Measurements from ENCODE around the gene GEMIN2.

Gene GEMIN2

DNA sequence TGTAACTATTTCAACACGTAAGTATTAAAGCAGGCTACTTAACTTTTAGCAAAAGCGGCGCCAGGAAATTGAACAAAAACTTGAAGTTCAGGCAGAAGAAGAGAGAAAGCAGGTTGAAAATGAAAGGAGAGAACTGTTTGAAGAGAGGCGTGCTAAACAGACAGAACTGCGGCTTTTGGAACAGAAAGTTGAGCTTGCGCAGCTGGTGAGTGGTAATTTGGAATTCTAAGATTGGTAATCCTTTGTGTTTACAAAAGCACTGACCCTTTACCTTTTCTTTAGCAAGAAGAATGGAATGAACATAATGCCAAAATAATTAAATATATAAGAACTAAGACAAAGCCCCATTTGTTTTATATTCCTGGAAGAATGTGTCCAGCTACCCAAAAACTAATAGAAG, 64.9 kb downstream of the GEMIN2 start:
- Histone ChIP-seq H3K4me2 (ENCODE audit: low read length) (peak overlapping the region; percentile 7; the same call in 1 of the 2 replicates), H3F3A (ENCODE audit: control insufficient read depth, insufficient read depth) (peaks cover 78% of the 10 kb centered on the region), H3K27me3 (ENCODE audit: control insufficient read depth, low read length) (no peaks in the 10 kb centered on the region), H3K9me2 (replicated peaks; ENCODE audit: control insufficient read depth, low read length) (no peaks in the 10 kb centered on the region), H3K79me2 (ENCODE audit: control insufficient read depth, low read length) (peaks cover 54% of the 10 kb centered on the region), H3K9me3 (ENCODE audit: control insufficient read depth, insufficient read depth, low read length) (no peaks in the 10 kb centered on the region), H3K36me3 (ENCODE audit: control insufficient read depth, low read length) (peaks cover 88% of the 10 kb centered on the region), H3K4me1 (ENCODE audit: control insufficient read depth, low read length) (peaks cover 47% of the 10 kb centered on the region), H3K27ac (ENCODE audit: low read depth, low read length) (no peak overlapping the region), H3K4me3 (ENCODE audit: low read length) (no peak overlapping the region), H4K20me1 (ENCODE audit: control insufficient read depth, insufficient read depth, low read depth, low read length) (peaks cover 38% of the 10 kb centered on the region)
- TF ChIP-seq, protein P1, sequence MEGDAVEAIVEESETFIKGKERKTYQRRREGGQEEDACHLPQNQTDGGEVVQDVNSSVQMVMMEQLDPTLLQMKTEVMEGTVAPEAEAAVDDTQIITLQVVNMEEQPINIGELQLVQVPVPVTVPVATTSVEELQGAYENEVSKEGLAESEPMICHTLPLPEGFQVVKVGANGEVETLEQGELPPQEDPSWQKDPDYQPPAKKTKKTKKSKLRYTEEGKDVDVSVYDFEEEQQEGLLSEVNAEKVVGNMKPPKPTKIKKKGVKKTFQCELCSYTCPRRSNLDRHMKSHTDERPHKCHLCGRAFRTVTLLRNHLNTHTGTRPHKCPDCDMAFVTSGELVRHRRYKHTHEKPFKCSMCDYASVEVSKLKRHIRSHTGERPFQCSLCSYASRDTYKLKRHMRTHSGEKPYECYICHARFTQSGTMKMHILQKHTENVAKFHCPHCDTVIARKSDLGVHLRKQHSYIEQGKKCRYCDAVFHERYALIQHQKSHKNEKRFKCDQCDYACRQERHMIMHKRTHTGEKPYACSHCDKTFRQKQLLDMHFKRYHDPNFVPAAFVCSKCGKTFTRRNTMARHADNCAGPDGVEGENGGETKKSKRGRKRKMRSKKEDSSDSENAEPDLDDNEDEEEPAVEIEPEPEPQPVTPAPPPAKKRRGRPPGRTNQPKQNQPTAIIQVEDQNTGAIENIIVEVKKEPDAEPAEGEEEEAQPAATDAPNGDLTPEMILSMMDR (IDR thresholded peaks at IDR 0.05; ENCODE audit: low read depth, low read length, poor library complexity, severe bottlenecking) = no peak
- TF ChIP-seq EZH2phosphoT487 (IDR thresholded peaks at IDR 0.05; ENCODE audit: borderline replicate concordance, low read length) = no peak

DNA sequence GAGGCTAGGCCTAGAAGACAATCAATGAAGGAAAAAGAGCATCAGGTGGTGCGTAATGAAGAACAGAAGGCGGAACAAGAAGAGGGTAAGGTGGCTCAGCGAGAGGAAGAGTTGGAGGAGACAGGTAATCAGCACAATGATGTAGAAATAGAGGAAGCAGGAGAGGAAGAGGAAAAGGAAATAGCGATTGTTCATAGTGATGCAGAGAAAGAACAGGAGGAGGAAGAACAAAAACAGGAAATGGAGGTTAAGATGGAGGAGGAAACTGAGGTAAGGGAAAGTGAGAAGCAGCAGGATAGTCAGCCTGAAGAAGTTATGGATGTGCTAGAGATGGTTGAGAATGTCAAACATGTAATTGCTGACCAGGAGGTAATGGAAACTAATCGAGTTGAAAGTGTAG, 66.4 kb downstream of the GEMIN2 start:
- no peaks in the 10 kb centered on the region for H3K27me3 ChIP-seq (ENCODE audit: control insufficient read depth, low read length)
- peak overlapping the region; percentile 7; the same call in 1 of the 2 replicates for H3K4me2 ChIP-seq (ENCODE audit: low read length)
- no peak overlapping the region for H3K4me3 ChIP-seq (ENCODE audit: low read length)
- peaks cover 85% of the 10 kb centered on the region for H3F3A ChIP-seq (ENCODE audit: control insufficient read depth, insufficient read depth)
- H3K36me3 ChIP-seq (ENCODE audit: control insufficient read depth, low read length) = peaks cover 93% of the 10 kb centered on the region
- TF ChIP-seq, protein P1 (IDR thresholded peaks at IDR 0.05; ENCODE audit: low read depth, low read length, poor library complexity, severe bottlenecking) = no peak
- no peak for TF ChIP-seq EZH2phosphoT487 (IDR thresholded peaks at IDR 0.05; ENCODE audit: borderline replicate concordance, low read length)
- H3K9me2 ChIP-seq (replicated peaks; ENCODE audit: control insufficient read depth, low read length) = no peaks in the 10 kb centered on the region
- peaks cover 43% of the 10 kb centered on the region for H3K4me1 ChIP-seq (ENCODE audit: control insufficient read depth, low read length)
- H3K9me3 ChIP-seq (ENCODE audit: control insufficient read depth, insufficient read depth, low read length) = no peaks in the 10 kb centered on the region
- H3K27ac ChIP-seq (ENCODE audit: low read depth, low read length) = no peak overlapping the region
- peaks cover 38% of the 10 kb centered on the region for H4K20me1 ChIP-seq (ENCODE audit: control insufficient read depth, insufficient read depth, low read depth, low read length)
- peaks cover 44% of the 10 kb centered on the region for H3K79me2 ChIP-seq (ENCODE audit: control insufficient read depth, low read length)

DNA sequence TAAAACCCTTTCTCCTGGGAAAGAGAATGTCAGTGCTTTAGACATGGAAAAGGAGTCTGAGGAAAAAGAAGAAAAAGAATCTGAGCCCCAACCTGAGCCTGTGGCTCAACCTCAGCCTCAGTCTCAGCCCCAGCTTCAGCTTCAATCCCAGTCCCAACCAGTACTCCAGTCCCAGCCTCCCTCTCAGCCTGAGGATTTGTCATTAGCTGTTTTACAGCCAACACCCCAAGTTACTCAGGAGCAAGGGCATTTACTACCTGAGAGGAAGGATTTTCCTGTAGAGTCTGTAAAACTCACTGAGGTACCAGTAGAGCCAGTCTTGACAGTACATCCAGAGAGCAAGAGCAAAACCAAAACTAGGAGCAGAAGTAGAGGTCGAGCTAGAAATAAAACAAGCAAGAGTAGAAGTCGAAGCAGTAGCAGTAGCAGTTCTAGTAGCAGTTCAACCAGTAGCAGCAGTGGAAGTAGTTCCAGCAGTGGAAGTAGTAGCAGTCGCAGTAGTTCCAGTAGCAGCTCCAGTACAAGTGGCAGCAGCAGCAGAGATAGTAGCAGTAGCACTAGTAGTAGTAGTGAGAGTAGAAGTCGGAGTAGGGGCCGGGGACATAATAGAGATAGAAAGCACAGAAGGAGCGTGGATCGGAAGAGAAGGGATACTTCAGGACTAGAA, 67.0 kb downstream of the GEMIN2 start:
- H3K36me3 ChIP-seq (ENCODE audit: control insufficient read depth, low read length) = peaks cover 87% of the 10 kb centered on the region
- peak overlapping the region; percentile 7; the same call in 1 of the 2 replicates for H3K4me2 ChIP-seq (ENCODE audit: low read length)
- peaks cover 33% of the 10 kb centered on the region for H4K20me1 ChIP-seq (ENCODE audit: control insufficient read depth, insufficient read depth, low read depth, low read length)
- peaks cover 38% of the 10 kb centered on the region for H3K79me2 ChIP-seq (ENCODE audit: control insufficient read depth, low read length)
- H3K9me3 ChIP-seq (ENCODE audit: control insufficient read depth, insufficient read depth, low read length) = no peaks in the 10 kb centered on the region
- no peak overlapping the region for H3K4me3 ChIP-seq (ENCODE audit: low read length)
- H3K9me2 ChIP-seq (replicated peaks; ENCODE audit: control insufficient read depth, low read length) = no peaks in the 10 kb centered on the region
- H3K27ac ChIP-seq (ENCODE audit: low read depth, low read length) = no peak overlapping the region
- peaks cover 85% of the 10 kb centered on the region for H3F3A ChIP-seq (ENCODE audit: control insufficient read depth, insufficient read depth)
- H3K27me3 ChIP-seq (ENCODE audit: control insufficient read depth, low read length) = no peaks in the 10 kb centered on the region
- H3K4me1 ChIP-seq (ENCODE audit: control insufficient read depth, low read length) = peaks cover 41% of the 10 kb centered on the region
- TF ChIP-seq, protein P1 (IDR thresholded peaks at IDR 0.05; ENCODE audit: low read depth, low read length, poor library complexity, severe bottlenecking) = no peak
- no peak for TF ChIP-seq EZH2phosphoT487 (IDR thresholded peaks at IDR 0.05; ENCODE audit: borderline replicate concordance, low read length)

Measured in DOHH2 (cell line).